GM19351 (cell line): ENCODE measurements around the gene FNBP1L.
"Not testable (repeated sequence)": the region's sequence is repeated elsewhere in the genome, so short reads cannot be mapped to it uniquely, and the experiment has no call there.

Source experiments
- ATAC-seq: cut with Tn5 transposase; IDR thresholded peaks from one replicate; pipeline ENCODE4 v1.9.1; 2021; ENCODE audit warnings: mild to moderate bottlenecking, moderate library complexity; ENCODE audit not compliant: unreplicated experiment

FNBP1L gene

GRCh38 chr1:93591291-93591675 lies 143.4 kb downstream of the FNBP1L start:
- not testable (repeated sequence) for ATAC-seq

GRCh38 chr1:93591676-93592550 lies 144.0 kb downstream of the FNBP1L start:
- ATAC-seq: no peak

GRCh38 chr1:93592551-93592949 lies 144.6 kb downstream of the FNBP1L start:
- ATAC-seq: no peak

GRCh38 chr1:93593854-93594602 lies 146.1 kb downstream of the FNBP1L start:
- ATAC-seq: no peak

DNA sequence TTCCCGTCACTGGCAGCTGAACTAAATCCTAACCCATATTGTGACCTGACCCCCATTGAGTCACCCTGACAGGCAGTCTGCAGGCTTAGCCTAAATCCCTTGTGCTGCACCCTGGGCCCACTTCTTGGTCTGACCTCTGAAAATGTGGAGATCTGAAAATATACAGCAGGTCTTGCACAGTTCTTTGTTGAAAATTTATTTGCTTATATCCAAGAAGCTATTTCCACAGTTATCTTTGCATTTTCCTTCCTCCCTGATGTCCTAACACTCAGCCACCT lies 146.6 kb downstream of the FNBP1L start:
- ATAC-seq: no peak

GRCh38 chr1:93595266-93595665 lies 147.3 kb downstream of the FNBP1L start:
- no peak for ATAC-seq

DNA sequence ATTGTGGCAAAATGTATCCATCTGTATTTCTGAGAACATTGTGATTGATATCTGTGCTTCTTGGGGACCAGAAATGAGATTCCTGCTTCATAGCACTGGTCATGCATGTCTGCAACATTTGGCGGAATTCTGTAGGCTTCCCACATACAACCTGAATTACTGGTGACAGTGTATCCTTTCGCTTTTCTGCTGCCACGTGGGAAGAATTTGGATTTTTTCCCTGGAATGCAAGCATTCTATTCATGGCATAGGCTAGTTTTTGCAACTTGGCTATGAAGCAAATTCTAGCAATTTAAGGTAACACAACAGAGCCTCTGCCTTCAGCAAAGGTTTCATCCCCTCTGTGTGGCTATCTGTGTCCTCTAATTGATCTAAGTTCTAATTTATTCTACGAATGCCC lies 147.8 kb downstream of the FNBP1L start:
- ATAC-seq: no peak

- ATAC-seq: no peak
Observed at GRCh38 chr1:93596329-93597089, 148.6 kb downstream of the FNBP1L start.

- ATAC-seq: no peak
Observed at GRCh38 chr1:93597709-93598108, 149.8 kb downstream of the FNBP1L start.

GRCh38 chr1:93598396-93598795 lies 150.5 kb downstream of the FNBP1L start:
- ATAC-seq: no peak

- ATAC-seq: no peak
Observed at GRCh38 chr1:93598861-93599439, 151.0 kb downstream of the FNBP1L start.

- no peak for ATAC-seq
Observed at GRCh38 chr1:93599479-93599878, 151.6 kb downstream of the FNBP1L start.

GRCh38 chr1:93600663-93601062 lies 152.7 kb downstream of the FNBP1L start:
- no peak for ATAC-seq

DNA sequence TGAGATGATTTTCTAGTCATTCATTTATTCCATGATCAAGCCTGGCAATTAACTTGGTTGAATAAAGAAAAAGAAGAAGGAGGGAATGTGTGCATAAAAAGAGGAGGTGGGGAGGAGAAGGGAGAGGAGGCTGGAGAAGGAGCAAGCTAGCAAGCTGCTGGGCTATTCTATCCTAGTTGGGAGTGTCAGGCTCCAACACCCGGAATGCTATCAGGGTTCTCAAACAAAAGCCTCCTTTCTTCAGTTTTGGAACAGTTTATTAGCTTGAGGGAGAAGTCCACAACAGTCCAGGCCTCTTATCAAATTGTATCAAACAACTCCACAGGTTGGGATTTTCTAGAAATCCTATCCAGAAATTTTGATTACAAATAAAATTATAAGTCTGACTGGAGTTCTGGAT lies 153.8 kb downstream of the FNBP1L start:
- ATAC-seq: no peak

GRCh38 chr1:93602101-93602500 lies 154.2 kb downstream of the FNBP1L start:
- no peak for ATAC-seq

DNA sequence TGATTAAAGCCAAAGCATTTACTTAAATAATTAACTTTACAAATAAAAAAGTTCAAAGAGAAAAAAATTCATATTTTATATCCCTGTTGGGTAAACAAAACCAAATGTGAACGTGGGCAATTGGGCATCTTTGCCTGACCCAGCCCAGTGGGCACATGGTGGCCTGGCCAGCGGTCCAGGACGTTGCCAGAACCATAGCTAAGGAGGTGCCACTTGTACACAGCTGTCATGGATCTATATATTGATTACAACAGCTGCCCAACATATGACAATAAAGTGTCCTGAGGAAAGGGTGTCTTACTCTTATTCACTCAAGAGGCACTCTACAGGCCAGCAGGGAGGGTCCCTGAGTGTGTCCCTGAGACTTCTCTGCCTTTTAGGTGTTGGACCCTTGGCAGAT lies 155.2 kb downstream of the FNBP1L start:
- ATAC-seq: no peak

DNA sequence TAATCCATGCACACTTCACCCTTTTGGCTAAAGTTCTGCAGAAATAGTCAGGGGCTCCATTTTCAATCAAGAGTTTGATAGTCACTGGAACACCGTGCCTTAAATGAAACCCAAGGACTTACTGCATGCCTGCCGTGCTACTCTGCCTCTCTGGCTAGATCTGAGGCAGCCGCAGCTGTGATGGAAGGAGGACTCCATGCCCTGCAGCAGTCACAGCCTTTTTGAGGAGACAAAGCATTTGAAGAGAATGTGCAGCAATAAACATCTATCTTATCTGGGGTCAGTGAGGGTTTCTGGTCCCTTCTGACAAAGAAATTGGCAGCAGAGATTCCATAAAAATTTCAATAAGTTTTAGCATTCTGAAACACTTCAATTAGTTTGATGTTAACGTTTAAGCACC lies 155.7 kb downstream of the FNBP1L start:
- ATAC-seq: no peak
